Measurements from ENCODE around the gene NCOA1. TPM values are rescaled to one million over a fixed set of nuclear protein-coding genes. Genes with fewer than 3 reads are reported as not detected.

The NCOA1 gene
- total and polyA plus RNA-seq, 8 donors = 6.2 to 27.0 (median 17.3) TPM

GRCh38 chr2:24710806-24711205 is 219.8 kb downstream of the NCOA1 start:
- intact Hi-C loops (cut with DNase I) = no loop called here
- H3K4me1 ChIP-seq = peaks cover 0 to 4% (median 0%) of the 10 kb centered on the region in 3 donors
- no peak overlapping the region for H3K27ac ChIP-seq
- WGBS, 2 donors = 70 to 71% methylated on average over 6 of the region's 6 CpGs
- no peaks in the 10 kb centered on the region for H3K27me3 ChIP-seq
- TF ChIP-seq, protein P1, sequence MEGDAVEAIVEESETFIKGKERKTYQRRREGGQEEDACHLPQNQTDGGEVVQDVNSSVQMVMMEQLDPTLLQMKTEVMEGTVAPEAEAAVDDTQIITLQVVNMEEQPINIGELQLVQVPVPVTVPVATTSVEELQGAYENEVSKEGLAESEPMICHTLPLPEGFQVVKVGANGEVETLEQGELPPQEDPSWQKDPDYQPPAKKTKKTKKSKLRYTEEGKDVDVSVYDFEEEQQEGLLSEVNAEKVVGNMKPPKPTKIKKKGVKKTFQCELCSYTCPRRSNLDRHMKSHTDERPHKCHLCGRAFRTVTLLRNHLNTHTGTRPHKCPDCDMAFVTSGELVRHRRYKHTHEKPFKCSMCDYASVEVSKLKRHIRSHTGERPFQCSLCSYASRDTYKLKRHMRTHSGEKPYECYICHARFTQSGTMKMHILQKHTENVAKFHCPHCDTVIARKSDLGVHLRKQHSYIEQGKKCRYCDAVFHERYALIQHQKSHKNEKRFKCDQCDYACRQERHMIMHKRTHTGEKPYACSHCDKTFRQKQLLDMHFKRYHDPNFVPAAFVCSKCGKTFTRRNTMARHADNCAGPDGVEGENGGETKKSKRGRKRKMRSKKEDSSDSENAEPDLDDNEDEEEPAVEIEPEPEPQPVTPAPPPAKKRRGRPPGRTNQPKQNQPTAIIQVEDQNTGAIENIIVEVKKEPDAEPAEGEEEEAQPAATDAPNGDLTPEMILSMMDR (IDR thresholded peaks at IDR 0.05) = no peak
- no peak overlapping the region for H3K4me3 ChIP-seq
- ATAC-seq = no peak
- no peak for DNase-seq
- peaks cover 0 to 23% (median 0%) of the 10 kb centered on the region in 3 donors for H3K36me3 ChIP-seq
- FAIRE-seq = no peak
- H3K9me3 ChIP-seq = no peaks in the 10 kb centered on the region

- Histone ChIP-seq H3K36me3 (peaks cover 0 to 23% (median 0%) of the 10 kb centered on the region in 3 donors), H3K27ac (no peak overlapping the region), H3K27me3 (no peaks in the 10 kb centered on the region), H3K9me3 (no peaks in the 10 kb centered on the region), H3K4me1 (peaks cover 0 to 4% (median 0%) of the 10 kb centered on the region in 3 donors), H3K4me3 (no peak overlapping the region)
- no peak for DNase-seq
- FAIRE-seq = no peak
- TF ChIP-seq, protein P1 (IDR thresholded peaks at IDR 0.05) = no peak
- no peak for ATAC-seq
- WGBS, 2 donors = 67 to 70% methylated on average over 2 of the region's 2 CpGs
- intact Hi-C loops (cut with DNase I) = no loop called here
Measured at GRCh38 chr2:24711865-24712264, 220.8 kb downstream of the NCOA1 start.

- Histone ChIP-seq H3K27ac (no peak overlapping the region), H3K36me3 (peaks cover 0 to 19% (median 0%) of the 10 kb centered on the region in 3 donors), H3K4me3 (no peak overlapping the region), H3K4me1 (peaks cover 0 to 4% (median 0%) of the 10 kb centered on the region in 3 donors), H3K27me3 (no peaks in the 10 kb centered on the region), H3K9me3 (no peaks in the 10 kb centered on the region)
- FAIRE-seq (no peak), ATAC-seq (no peak), DNase-seq (no peak)
- TF ChIP-seq, protein P1 (IDR thresholded peaks at IDR 0.05) = no peak
- intact Hi-C loops (cut with DNase I) = no loop called here
- WGBS, 2 donors = 88 to 93% methylated on average over 1 of the region's 1 CpG
Measured at GRCh38 chr2:24712296-24712695, 221.2 kb downstream of the NCOA1 start.

- DNase-seq (no peak), FAIRE-seq (no peak), ATAC-seq (no peak)
- Histone ChIP-seq H3K9me3 (no peaks in the 10 kb centered on the region), H3K4me3 (no peak overlapping the region), H3K4me1 (peaks cover 0 to 10% (median 0%) of the 10 kb centered on the region in 3 donors), H3K27ac (no peak overlapping the region), H3K36me3 (peaks cover 0 to 3% (median 0%) of the 10 kb centered on the region in 3 donors), H3K27me3 (no peaks in the 10 kb centered on the region)
- 95 to 97% methylated on average over 2 of the region's 2 CpGs for WGBS, 2 donors
- intact Hi-C loops (cut with DNase I) = no loop called here
- TF ChIP-seq, protein P1 (IDR thresholded peaks at IDR 0.05) = no peak
Measured at GRCh38 chr2:24717263-24717951, 226.4 kb downstream of the NCOA1 start.

- DNase-seq (no peak), FAIRE-seq (no peak), ATAC-seq (no peak)
- H3K4me3 ChIP-seq = no peak overlapping the region
- peaks cover 0 to 3% (median 0%) of the 10 kb centered on the region in 3 donors for H3K36me3 ChIP-seq
- no peaks in the 10 kb centered on the region for H3K27me3 ChIP-seq
- intact Hi-C loops (cut with DNase I) = no loop called here
- H3K4me1 ChIP-seq = peaks cover 0 to 10% (median 0%) of the 10 kb centered on the region in 3 donors
- no peaks in the 10 kb centered on the region for H3K9me3 ChIP-seq
- no peak overlapping the region for H3K27ac ChIP-seq
- 77 to 80% methylated on average over 3 of the region's 3 CpGs for WGBS, 2 donors
- TF ChIP-seq, protein P1 (IDR thresholded peaks at IDR 0.05) = no peak
Measured at GRCh38 chr2:24720310-24720709, 229.3 kb downstream of the NCOA1 start.

Measured in pancreas (tissue), 10 donors.